T follicular helper cell (primary cell): ENCODE data around the gene NDC80.
"Not testable (repeated sequence)": the region's sequence is repeated elsewhere in the genome, so short reads cannot be mapped to it uniquely, and the experiment has no call there.

Experiments
- DNase-seq: peaks from one replicate; pipeline ENCODE4 v3.0.0-alpha.2; 2020; ENCODE audit warnings: low read depth

The NDC80 gene

DNA sequence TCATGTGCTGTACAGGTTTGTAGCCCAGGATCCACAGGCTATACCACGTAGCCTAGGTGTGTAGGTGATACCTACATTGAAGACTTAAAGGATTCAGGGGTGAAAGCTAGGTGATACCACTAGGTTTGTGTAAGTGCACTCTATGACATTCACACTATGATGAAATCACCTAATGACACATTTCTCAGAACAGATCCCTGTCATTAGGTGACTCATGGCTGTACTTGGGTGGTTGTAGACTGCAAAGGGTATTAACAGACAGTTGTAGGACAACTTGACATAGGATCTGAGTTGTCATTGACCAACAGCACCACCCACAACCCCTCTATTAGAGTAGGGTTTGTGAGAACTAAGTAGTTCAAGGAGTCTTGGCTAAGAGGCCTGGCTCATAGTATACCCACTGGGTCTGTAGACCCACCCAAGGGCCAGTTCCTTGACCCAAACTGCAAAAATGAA lies 56.5 kb downstream of the NDC80 start:
- DNase-seq: no peak

DNA sequence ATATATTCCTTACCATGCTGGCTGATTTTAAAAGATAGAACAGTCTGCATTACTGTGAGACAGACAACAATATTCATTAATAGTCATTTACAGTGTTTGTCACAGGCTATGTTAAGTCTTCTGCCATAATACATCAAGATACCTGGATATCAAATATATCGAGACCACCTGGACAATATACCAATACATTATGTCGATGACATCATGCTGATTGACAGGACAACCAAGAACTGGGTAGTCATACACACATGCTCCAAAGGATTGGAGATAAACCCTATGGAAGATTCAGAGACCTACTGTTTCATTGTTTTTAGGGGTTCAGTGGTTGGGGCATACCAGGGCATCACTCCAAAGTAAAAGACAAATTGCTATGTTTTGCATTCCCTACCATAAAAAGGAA lies 57.6 kb downstream of the NDC80 start:
- no peak for DNase-seq

DNA sequence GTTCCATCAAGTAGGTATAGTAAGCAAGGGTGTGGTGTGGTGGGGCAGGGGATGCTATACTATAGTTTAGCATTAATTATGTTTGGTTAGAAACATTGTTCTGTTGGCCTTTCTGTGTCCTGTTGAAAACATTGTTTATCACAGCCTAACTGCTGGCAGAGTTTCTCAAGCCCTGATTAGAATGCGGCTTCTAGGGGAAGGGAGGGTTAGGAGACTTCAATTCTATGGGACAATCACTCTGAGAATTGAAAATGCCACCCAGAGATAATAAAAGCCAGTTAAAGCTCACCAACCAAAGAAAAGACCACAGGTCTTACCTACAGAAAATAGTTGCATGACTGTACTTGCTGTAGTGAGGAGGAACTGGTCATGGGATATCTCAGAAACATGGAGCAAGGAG lies 64.2 kb downstream of the NDC80 start:
- DNase-seq: no peak

DNA sequence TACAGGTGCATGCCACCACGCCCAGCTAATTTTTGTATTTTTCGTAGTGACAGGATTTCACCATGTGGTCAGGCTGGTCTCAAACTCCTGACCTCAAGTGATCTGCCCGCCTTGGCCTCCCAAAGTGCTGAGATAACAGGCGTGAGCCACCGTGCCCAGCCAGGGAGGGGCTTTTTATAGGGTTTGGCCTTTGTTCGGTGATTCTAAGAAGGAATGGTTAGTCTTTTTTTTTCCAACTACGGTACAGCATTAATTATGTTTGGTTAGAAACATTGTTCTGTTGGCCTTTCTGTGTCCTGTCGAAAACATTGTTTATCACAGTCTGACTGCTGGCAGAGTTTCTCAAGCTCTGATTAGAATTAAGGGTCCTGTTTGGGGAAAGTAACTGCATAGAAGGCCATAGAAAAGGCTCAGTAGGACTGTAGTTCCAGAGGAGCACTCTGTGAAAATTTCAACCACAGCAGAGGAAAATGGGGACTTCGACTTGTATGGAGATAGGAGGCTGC lies 64.8 kb downstream of the NDC80 start:
- no peak for DNase-seq

DNA sequence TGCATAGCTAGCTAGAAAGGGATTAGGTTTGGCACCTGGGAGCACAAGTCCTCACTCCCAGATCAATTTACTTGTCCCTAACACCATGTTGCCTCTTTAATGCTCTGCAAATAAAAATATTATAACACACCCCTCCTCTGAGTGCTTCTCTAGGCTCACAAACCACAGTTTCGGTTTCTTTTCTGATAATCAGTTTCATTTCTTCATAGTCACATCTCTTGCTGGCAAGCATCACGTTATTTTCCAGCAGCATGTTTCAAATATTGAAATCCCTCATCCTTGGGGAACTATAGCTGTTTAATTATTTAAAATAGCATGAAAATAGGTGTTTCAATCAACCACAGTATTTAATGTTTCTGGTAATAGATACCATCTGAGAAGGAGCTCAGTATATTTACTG lies 70.3 kb downstream of the NDC80 start:
- DNase-seq: no peak

DNA sequence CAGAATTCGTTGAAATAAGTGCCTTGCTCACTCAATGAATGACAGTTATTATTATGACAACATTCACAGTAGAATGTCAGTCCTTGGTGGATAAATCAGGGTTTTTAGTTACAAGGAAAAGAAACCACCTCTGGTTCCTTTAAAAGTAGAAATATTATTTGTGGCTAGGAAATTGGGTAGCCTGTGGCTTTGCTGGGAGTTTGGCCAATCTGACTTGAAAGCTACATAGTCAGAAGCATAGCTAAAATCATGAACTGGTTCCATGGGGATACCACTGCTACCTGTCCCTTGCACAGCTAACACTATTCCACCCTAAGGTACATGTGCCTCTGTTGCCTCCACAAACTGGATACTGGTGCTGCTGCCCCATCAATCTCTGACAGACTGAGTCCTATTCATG lies 71.4 kb downstream of the NDC80 start:
- DNase-seq: no peak

DNA sequence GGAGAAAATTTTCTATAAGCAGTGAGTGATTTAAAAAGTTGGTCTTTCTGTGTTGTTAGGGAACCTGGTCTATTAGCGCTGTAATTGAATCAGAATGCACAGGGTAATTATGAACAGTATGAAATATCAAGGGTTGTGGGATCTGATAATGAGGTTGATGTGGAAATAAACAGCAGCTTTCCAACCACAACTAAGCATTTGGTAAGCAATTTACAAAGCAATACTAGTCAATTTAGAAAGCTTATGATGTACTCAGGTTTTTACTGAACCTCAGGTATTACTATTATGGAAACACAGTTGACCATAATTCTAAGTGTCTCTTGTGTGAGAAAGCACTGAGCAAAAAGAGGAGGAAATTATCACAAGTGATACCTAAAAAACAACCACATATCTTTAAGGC lies 73.2 kb downstream of the NDC80 start:
- DNase-seq: no peak

DNA sequence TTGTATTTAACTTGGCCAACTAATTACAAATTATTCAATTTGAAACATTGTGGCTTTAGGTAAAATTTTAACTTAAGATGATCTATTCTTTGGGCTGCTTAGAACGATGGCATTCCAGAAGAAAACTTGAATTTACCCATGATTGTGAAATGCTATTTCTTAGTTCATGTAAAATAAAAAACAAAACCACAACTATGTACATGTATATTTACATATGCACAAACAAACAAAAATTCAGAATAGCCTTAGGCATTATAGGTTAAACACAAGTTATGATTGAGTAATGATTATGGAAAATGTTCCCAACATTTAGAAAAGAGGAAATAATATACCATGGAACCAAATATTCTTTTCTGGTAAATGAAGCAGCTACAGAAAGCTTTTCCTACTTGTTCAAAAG lies 80.6 kb downstream of the NDC80 start:
- DNase-seq: no peak

DNA sequence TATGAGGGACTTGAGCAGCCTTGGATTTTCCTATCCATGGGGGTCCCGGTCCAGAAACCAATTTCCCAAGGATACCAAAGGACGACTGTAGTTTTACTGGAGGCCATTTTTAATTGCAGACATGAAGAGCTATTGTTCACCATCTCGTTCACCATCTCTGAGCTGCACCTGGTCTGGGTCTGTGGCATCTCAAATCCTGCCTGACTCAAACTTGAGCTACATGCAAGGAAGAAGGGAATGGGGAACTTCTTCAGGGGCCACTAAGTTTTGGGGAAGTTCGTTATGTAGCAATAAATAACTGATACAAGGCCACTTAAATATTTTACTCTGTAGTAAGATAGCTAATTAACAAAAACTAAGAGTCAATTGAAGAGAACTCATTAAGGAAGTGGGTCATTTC lies 82.1 kb downstream of the NDC80 start:
- no peak for DNase-seq

DNA sequence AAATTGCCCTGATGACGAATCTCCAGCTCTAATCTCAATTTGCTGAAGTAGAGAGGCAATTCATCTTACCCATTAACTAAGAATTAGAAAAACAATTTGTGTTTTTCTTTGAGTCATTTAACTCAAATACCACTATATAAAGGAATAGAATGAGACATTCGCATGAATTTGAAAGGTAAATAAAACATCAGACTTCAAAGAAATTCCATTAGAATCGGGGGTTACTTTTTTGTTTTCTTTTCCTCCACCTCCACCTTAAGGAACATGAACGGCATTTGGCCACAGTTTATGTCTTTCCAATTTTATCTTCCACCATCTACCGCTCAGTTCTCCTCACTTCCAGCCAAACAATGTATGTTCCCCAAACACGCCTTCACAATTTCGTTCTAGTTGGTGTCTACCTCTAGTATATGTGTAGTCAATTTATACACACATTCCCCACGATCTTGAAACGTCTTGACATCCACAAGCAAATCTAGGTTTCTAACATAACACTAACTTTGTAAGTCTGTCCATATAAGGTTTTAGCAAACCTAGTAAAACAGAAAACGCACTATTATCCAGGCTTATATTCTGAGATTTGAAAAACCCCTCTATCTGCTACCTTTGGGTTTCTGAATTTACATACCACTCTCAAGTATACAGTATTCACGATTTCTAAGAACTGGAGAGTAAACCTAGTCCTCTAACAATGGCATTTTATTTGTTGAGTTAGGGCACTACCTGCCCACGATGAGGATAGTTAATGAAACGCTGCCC lies 83.0 kb downstream of the NDC80 start:
- no peak for DNase-seq

DNA sequence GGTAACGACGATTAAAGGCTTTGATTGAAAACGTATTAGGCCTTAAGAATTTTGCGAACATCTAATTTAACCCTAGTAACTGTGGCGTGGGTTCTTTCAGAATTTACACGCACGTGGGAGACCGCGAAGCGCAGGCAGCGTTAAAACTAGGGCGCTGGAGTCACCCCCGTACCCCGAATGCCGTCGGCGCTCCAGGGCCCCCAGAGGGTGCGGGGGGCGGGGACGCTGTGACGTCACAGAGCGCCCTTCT lies 83.5 kb downstream of the NDC80 start:
- DNase-seq: peak; percentile 80

DNA sequence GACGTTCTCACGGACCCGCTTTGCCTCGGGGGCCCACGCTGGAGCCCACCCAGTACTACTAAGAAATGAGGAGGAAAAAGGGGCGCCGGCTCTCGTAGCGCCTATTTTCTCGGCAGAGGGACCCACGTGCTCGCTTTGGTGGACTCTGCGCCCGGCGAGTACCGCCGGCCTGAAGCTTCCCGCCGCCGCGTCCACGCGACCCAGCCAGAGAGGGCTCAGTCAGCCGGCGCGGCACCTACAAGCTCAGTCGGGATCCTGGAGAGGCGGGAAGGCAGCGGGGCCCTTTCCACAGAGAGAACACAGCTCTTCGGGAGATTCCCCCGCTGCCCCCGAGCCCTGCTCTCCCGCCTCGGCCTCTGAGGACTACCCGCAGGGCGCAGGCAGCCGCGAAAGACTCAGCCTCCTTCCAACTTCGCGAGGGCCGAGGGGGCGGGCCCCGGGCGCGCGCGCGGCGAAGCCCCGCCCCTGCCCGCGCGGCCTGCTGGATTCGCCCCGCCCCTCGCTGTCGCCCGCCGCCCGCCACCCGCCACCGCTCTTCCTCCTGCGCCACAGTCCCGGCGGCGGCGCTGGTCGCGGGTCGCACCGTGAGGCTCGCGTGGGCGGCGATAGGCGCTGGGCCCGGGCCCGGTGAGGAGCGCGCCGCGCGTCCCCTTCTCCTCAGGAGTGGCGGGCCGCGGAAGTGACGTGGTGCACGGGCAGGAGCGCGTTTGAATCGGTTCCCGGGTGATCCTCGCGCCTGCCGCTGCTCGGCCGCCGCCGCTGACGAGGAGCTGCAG lies 84.0 kb downstream of the NDC80 start, which contains the start of gene SMCHD1:
Gene SMCHD1, plus strand, starts transcription at position 549 of the 776 bp plus-strand sequence. CDS start 350 bp downstream, outside the sequence.
- DNase-seq: peak; percentile 80

DNA sequence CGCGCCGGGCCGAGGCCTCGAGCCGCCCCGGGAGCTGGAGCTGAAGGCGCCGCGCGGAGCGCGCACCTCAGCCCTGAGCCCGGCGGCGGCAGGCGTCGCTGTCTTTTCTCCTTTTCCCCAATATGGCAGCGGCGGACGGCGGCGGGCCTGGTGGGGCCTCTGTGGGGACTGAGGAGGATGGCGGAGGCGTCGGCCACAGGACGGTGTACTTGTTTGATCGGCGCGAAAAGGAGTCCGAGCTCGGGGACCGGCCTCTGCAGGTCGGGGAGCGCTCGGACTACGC lies 84.5 kb downstream of the NDC80 start:
- DNase-seq: no peak

DNA sequence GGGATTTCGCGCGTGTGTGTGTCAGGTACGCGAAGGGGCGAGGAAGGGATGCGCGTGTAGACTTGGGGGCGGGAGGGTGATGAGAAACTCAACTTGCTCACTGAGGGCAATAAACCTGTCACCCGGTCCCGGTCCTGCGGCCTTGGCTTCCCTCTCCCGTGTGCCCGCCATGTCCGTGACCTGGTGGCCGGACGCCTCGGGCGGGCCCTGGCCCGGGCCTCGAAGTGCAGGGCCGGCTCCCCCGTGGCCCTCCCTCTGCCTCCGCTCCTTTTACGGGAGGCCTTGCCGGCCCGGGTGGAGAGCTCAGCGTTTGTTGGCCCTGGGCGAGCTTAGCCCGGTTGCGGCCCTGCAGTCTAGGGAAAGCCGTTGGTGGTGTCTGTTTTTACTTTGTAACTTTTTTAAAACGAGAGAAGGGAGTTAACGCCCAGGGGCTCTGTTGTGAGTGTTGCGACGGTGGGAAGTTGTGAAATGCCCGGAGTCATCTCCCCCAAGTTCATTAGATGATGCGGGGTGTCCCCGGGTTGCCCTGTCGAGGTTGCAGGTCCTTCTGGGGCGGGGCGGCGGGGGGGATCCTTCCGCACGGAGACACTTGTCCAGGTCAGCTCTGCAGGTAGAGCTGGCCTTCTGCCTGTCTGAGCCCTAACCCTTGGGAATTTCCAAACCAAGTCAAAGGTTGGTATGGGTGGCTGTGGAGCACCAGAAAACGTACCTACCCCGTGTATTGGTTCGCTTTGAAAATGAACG lies 85.1 kb downstream of the NDC80 start:
- DNase-seq: peak; percentile 33

DNA sequence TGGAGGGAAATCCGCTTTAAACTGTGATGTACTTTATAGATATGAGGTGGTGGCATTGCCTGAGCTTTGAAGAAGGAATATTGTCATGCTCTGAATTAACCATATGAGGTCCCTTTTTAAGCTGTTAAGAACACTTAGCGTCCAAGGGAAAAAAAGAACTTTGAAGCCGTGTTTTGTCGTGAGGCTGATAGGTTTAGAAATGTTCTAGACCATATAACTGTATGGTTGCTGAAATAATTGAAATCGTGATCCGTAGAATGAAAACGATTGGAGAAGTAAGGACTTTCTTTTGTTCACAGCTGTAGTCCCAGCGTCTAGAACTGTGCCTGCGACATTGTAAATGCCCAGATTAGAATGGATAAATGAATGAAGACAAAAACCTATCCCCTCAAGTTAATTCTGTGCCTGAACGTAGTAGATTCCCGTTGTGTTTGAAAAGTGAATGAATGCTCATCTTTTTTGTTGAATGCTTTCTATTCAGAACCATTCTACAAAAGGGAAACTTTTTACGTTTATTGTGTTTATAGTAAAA lies 85.7 kb downstream of the NDC80 start:
- DNase-seq: no peak

DNA sequence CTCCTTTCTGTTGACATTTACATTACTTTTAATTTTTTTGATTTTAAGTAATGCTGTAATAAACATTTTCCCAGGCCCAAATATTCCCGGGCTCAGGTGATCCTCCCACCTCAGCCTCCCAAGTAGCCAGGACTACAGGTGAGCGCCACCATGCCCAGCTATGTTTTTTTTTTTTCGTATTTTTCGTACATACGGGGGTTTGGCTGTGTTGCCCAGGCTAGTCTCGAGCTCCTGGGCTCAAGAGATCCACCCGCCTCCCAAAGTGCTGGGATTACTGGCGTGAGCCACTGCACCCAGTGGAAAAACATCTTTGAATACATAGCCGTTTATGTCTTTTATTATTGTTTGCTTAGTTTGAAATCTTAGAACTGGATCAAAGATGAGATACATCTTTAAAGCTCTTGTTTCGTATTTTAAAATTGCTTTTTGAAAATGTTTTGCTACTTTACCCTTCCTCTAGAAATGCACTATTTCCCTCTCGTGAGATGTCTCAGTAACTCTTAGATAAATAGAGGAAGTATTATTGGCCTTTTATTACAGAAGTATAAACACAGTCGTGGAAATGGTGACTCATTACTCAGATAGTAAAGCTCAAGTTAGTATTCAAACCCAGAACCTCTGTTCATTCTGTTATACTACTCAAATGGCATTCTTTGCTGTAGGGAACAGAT lies 86.6 kb downstream of the NDC80 start:
- DNase-seq: no peak

DNA sequence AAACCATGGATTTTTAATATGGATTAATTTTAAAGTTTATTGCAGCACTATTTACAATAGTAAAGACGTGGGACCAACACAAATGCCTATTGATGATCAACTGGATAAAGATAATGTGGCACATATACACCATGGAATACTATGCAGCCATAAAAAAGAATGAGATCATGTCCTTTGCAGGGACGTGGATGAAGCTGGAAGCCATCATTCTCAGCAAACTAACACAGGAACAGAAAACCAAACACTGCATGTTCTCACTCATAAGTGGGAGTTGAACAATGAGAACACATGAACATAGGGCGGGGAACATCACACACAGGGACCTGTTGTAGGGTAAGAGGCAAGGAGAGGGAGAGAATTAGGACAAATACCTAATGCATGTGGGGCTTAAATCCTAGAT lies 89.5 kb downstream of the NDC80 start:
- not testable (repeated sequence) for DNase-seq

DNA sequence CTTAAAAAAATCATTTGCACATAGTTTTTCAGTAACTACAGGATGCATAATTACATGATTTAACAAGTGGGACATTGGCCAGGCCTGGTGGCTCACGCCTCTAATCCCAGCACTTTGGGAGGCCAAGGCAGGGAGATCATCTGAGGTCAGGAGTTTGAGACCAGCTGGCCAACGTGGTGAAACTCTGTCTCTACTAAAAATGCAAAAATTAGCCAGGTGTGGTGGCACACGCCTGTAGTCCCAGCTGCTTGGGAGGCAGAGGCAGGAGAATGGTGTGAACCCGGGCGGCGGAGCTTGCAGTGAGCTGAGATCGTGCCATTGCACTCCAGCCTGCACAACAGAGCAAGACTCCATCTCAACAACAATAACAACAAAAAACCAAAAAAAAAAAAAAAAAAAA lies 90.9 kb downstream of the NDC80 start:
- not testable (repeated sequence) for DNase-seq

DNA sequence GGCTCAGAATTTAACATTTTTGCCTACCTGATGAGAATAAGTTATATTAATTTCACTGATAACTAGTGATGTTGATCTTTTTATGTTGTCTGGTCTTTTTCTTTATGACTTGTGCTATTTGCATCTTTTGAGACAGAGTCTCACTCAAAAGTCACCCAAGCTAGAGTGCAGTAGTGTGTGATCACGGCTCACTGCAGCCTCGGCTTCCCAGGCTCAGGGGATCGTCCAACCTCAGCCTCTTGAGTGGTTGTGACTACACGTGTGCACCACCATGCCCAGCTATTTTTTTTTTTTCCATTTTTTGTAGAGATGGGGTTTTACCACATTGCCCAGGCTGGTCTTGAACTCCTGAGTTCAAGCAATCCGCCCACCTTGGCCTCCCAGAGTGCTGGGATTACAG lies 91.6 kb downstream of the NDC80 start:
- no peak for DNase-seq
